T-helper 1 cell treated with Interleukin-12 subunit alpha and Interleukin-12 subunit beta and Interleukin-4 antibody, amounts not matched to agents 30 ng/mL and 1 ng/mL, for 36 hours (primary cell): ENCODE data around the gene PARVA. TPM values are rescaled to one million over a fixed set of nuclear protein-coding genes. Genes with fewer than 3 reads are reported as not detected.

Source experiments
- intact Hi-C: fragments of 100-400 bp; cut with micrococcal nuclease; formaldehyde crosslinking; loops from one replicate; pipeline ENCODE4 v1.15.1; 2024
- total RNA-seq: library from RNA; stranded (reverse); gene quantifications from 2 replicates; pipeline ENCODE4 v1.2.3, GENCODE V29; 2022

PARVA gene
- total RNA-seq, 1 donor from 2014 or later: 0.17 TPM

GRCh38 chr11:12456651-12457579 is 79.5 kb downstream of the PARVA start:
- intact Hi-C loops: no loop called here

GRCh38 chr11:12458042-12458441 is 80.7 kb downstream of the PARVA start:
- intact Hi-C loops: no loop called here

GRCh38 chr11:12459374-12459773 is 82.0 kb downstream of the PARVA start:
- intact Hi-C loops: no loop called here

- intact Hi-C loops: no loop called here
Observed at GRCh38 chr11:12459865-12460444, 82.6 kb downstream of the PARVA start.

- intact Hi-C loops: no loop called here
Observed at GRCh38 chr11:12460466-12460865, 83.1 kb downstream of the PARVA start.

- intact Hi-C loops: no loop called here
Observed at GRCh38 chr11:12461516-12461915, 84.1 kb downstream of the PARVA start.

- intact Hi-C loops: no loop called here
Observed at GRCh38 chr11:12464303-12464702, 86.9 kb downstream of the PARVA start.

GRCh38 chr11:12465332-12465731 is 88.0 kb downstream of the PARVA start:
- intact Hi-C loops: no loop called here

- intact Hi-C loops: no loop called here
Observed at GRCh38 chr11:12467610-12468009, 90.2 kb downstream of the PARVA start.

- intact Hi-C loops: no loop called here
Observed at GRCh38 chr11:12469451-12469850, 92.1 kb downstream of the PARVA start.

- intact Hi-C loops: no loop called here
Observed at GRCh38 chr11:12470236-12470635, 92.9 kb downstream of the PARVA start.

GRCh38 chr11:12472401-12473005 is 95.1 kb downstream of the PARVA start:
- intact Hi-C loops: no loop called here

GRCh38 chr11:12473381-12473780 is 96.0 kb downstream of the PARVA start:
- intact Hi-C loops: no loop called here

- intact Hi-C loops: no loop called here
Observed at GRCh38 chr11:12474871-12475270, 97.5 kb downstream of the PARVA start.

- intact Hi-C loops: no loop called here
Observed at GRCh38 chr11:12478743-12479142, 101.4 kb downstream of the PARVA start.

GRCh38 chr11:12480401-12480800 is 103.0 kb downstream of the PARVA start:
- intact Hi-C loops: no loop called here

- intact Hi-C loops: no loop called here
Observed at GRCh38 chr11:12482839-12483238, 105.5 kb downstream of the PARVA start.

- intact Hi-C loops: no loop called here
Observed at GRCh38 chr11:12483604-12484003, 106.2 kb downstream of the PARVA start.

GRCh38 chr11:12485328-12485727 is 108.0 kb downstream of the PARVA start:
- intact Hi-C loops: no loop called here

GRCh38 chr11:12489246-12489772 is 111.9 kb downstream of the PARVA start:
- intact Hi-C loops: no loop called here

GRCh38 chr11:12494699-12495098 is 117.3 kb downstream of the PARVA start:
- intact Hi-C loops: no loop called here
